ENCODE results near the gene PCED1B.
"Not testable (repeated sequence)": the region's sequence is repeated elsewhere in the genome, so short reads cannot be mapped to it uniquely, and the experiment has no call there.

The PCED1B gene

GRCh38 chr12:47170281-47170680 is 90.9 kb downstream of the PCED1B start:
- not testable (repeated sequence) for DNase-seq

GRCh38 chr12:47178014-47178413 is 98.6 kb downstream of the PCED1B start:
- DNase-seq, result no peak

- not testable (repeated sequence) for DNase-seq
These were observed 102.9 kb downstream of the PCED1B start for GRCh38 chr12:47182164-47182938.

GRCh38 chr12:47184229-47184628 is 104.8 kb downstream of the PCED1B start:
- no peak for DNase-seq

GRCh38 chr12:47184813-47185212 is 105.4 kb downstream of the PCED1B start:
- DNase-seq, result no peak

- no peak for DNase-seq
These were observed 106.8 kb downstream of the PCED1B start for GRCh38 chr12:47186246-47186645.

GRCh38 chr12:47188576-47189441 is 109.4 kb downstream of the PCED1B start:
- DNase-seq, result no peak

- DNase-seq, result no peak
These were observed 110.3 kb downstream of the PCED1B start for GRCh38 chr12:47189728-47190127.

- DNase-seq, result no peak
These were observed 110.9 kb downstream of the PCED1B start for GRCh38 chr12:47190271-47190750.

- no peak for DNase-seq
These were observed 111.5 kb downstream of the PCED1B start for GRCh38 chr12:47190905-47191304.

- DNase-seq, result no peak
These were observed 112.6 kb downstream of the PCED1B start for GRCh38 chr12:47192051-47192450.

- no peak for DNase-seq
These were observed 113.6 kb downstream of the PCED1B start for GRCh38 chr12:47193066-47193465.

GRCh38 chr12:47194501-47194900 is 115.1 kb downstream of the PCED1B start:
- no peak for DNase-seq

- no peak for DNase-seq
These were observed 121.0 kb downstream of the PCED1B start for GRCh38 chr12:47200446-47200845.

GRCh38 chr12:47201190-47201589 is 121.8 kb downstream of the PCED1B start:
- DNase-seq, result not testable (repeated sequence)

GRCh38 chr12:47202176-47202575 is 122.8 kb downstream of the PCED1B start:
- DNase-seq, result no peak

- no peak for DNase-seq
These were observed 126.4 kb downstream of the PCED1B start for GRCh38 chr12:47205532-47206449.

- no peak for DNase-seq
These were observed 127.3 kb downstream of the PCED1B start for GRCh38 chr12:47206450-47207339.

GRCh38 chr12:47207340-47207717 is 127.9 kb downstream of the PCED1B start:
- no peak for DNase-seq

- no peak for DNase-seq
These were observed 128.4 kb downstream of the PCED1B start for GRCh38 chr12:47207829-47208248.

- DNase-seq, result no peak
These were observed 129.6 kb downstream of the PCED1B start for GRCh38 chr12:47209014-47209413.

GRCh38 chr12:47210776-47211175 is 131.4 kb downstream of the PCED1B start:
- DNase-seq, result no peak

All from hippocampal formation (tissue), 2 donors.